Activated T-cell treated with anti-CD3 and anti-CD28 coated beads, Interleukin-2, amount 50 U/mL, for 72 hours (primary cell): ENCODE measurements around the gene PPID. TPM values are rescaled to one million over a fixed set of nuclear protein-coding genes. Genes with fewer than 3 reads are reported as not detected.
"Not testable (repeated sequence)": the region's sequence is repeated elsewhere in the genome, so short reads cannot be mapped to it uniquely, and the experiment has no call there.

Experiments
- ATAC-seq, 2 donors: fragments of 150-1000 bp; cut with Tn5 transposase; replicated peaks in 1 of 2; 2 replicates each; pipeline ENCODE4 v1.10.0; 2021; ENCODE audit warnings: moderate library complexity in 2 of 2, mild to moderate bottlenecking in 1 of 2
- DNase-seq, 2 donors: peaks; one replicate each; pipeline ENCODE4 v3.0.0; 2021 to 2022; ENCODE audit warnings: mixed read lengths in 1 of 2
- H3K27ac Mint-ChIP-seq: one replicate; pipeline ENCODE4 v1.8.0; 2022; ENCODE audit warnings: mild to moderate bottlenecking, moderate library complexity, mixed read lengths
- H3K27me3 Mint-ChIP-seq: one replicate; pipeline ENCODE4 v1.8.0; 2022; ENCODE audit warnings: low read depth, mixed read lengths
- H3K36me3 Mint-ChIP-seq, 2 donors: one replicate each; pipeline ENCODE4 v1.8.0; 2022; ENCODE audit warnings: mixed read lengths in 2 of 2, mild to moderate bottlenecking in 1 of 2; ENCODE audit not compliant: insufficient read depth in 2 of 2
- H3K4me1 Mint-ChIP-seq: one replicate; pipeline ENCODE4 v1.8.0; 2022; ENCODE audit warnings: low read depth, mixed read lengths
- H3K4me3 Mint-ChIP-seq, 2 donors: one replicate each; pipeline ENCODE4 v1.8.0; 2022; ENCODE audit warnings: mild to moderate bottlenecking in 2 of 2, mixed read lengths in 2 of 2, moderate library complexity in 2 of 2
- H3K9me3 Mint-ChIP-seq, 2 donors: one replicate each; pipeline ENCODE4 v1.8.0; 2022; ENCODE audit warnings: mixed read lengths in 2 of 2
- total RNA-seq, 2 donors: library from RNA; stranded (reverse); gene quantifications; one replicate each; pipeline ENCODE4 v1.2.3, GENCODE V29; 2022

Gene PPID
- total RNA-seq, 2 donors from 2014 or later = 50.6 to 52.0 TPM

GRCh38 chr4:158671915-158672806, 51.0 kb downstream of the PPID start, which contains the start of gene ETFDH:
TSS of gene ETFDH (plus strand) at chr4:158672296. CDS start at chr4:158672457, 161 bp downstream.
- H3K4me1 Mint-ChIP-seq = peaks cover 26% of the 10 kb centered on the region
- peak within 1 kb of the TSS; percentile 95 for H3K27ac Mint-ChIP-seq
- DNase-seq (peak; percentile 96 to 98), ATAC-seq (peak; percentile 86 to 88)
- H3K9me3 Mint-ChIP-seq = no peaks in the 10 kb centered on the region
- peaks cover 6 to 8% of the 10 kb centered on the region in 2 donors for H3K36me3 Mint-ChIP-seq
- no peaks in the 10 kb centered on the region for H3K27me3 Mint-ChIP-seq
- peak within 1 kb of the TSS; percentile 93 to 95 for H3K4me3 Mint-ChIP-seq

DNA sequence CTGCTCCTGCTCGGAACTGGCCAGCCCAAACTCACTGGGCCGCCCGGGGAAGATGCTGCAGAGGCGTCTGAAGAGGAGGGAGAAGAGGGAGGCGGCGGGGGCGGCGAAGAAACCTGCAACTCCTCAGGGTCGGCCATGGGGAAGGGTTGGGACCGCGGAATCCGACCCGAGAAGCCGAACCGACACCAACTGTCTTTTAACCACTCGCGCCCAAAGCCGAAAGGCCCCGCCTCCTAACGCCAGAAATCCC, 51.6 kb downstream of the PPID start, which contains the start of gene C4orf46:
Gene C4orf46, minus strand, starts transcription at position 223 of the 250 bp plus-strand sequence. Its CDS starts 86 bp downstream, at position 137.
- peaks cover 6 to 8% of the 10 kb centered on the region in 2 donors for H3K36me3 Mint-ChIP-seq
- peaks cover 26% of the 10 kb centered on the region for H3K4me1 Mint-ChIP-seq
- no peak for DNase-seq
- H3K4me3 Mint-ChIP-seq = peak within 1 kb of the TSS; percentile 93 to 95
- H3K9me3 Mint-ChIP-seq = no peaks in the 10 kb centered on the region
- H3K27ac Mint-ChIP-seq = peak within 1 kb of the TSS; percentile 95
- no peak for ATAC-seq
- no peaks in the 10 kb centered on the region for H3K27me3 Mint-ChIP-seq

DNA sequence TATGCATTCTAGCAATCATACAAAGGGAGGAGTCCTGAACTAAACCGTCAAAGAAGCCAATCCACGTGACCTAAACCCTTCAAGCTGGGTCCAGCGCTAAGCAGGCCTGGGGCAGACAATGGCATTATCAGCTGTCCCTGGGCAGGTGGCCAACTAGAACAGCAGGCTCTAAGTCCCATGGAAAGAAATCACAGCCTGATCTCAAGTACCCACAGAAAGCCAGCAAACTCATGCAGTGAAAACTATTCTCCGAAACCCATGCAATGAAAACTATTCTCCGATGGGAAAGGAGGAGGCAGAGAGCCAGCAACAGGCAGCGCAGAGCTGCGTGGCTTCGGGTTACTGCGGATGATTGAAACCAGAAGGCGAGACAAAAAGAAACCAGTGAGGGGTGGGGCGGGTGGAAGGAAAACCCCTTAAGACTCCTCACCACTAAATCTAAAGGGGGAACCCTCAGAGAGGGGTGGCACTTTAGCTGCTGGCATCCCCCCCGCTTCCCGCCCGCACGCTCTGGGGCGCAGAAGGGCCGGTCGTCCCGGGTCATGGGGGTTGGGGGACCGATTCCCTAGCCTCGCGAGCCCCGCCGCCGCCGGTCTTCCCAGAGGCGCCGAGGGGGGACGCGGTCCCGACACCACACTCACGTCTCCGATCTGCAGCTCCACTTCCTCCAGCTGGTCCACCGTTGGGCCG, 52.1 kb downstream of the PPID start:
- H3K27ac Mint-ChIP-seq = peak overlapping the region; percentile 93
- peaks cover 25% of the 10 kb centered on the region for H3K4me1 Mint-ChIP-seq
- ATAC-seq (peak; percentile 46), DNase-seq (peak; percentile 70 to 79)
- no peaks in the 10 kb centered on the region for H3K27me3 Mint-ChIP-seq
- no peaks in the 10 kb centered on the region for H3K9me3 Mint-ChIP-seq
- H3K4me3 Mint-ChIP-seq = peak overlapping the region; percentile 93 to 95
- H3K36me3 Mint-ChIP-seq = peaks cover 6 to 8% of the 10 kb centered on the region in 2 donors

GRCh38 chr4:158669310-158669709, 53.9 kb downstream of the PPID start:
- Mint-ChIP-seq H3K4me1 (peaks cover 21% of the 10 kb centered on the region), H3K27me3 (no peaks in the 10 kb centered on the region), H3K36me3 (peaks cover 7 to 8% of the 10 kb centered on the region in 2 donors), H3K9me3 (no peaks in the 10 kb centered on the region), H3K4me3 (peak overlapping the region; percentile 24 to 50), H3K27ac (no peak overlapping the region)
- DNase-seq = no peak
- ATAC-seq = no peak

DNA sequence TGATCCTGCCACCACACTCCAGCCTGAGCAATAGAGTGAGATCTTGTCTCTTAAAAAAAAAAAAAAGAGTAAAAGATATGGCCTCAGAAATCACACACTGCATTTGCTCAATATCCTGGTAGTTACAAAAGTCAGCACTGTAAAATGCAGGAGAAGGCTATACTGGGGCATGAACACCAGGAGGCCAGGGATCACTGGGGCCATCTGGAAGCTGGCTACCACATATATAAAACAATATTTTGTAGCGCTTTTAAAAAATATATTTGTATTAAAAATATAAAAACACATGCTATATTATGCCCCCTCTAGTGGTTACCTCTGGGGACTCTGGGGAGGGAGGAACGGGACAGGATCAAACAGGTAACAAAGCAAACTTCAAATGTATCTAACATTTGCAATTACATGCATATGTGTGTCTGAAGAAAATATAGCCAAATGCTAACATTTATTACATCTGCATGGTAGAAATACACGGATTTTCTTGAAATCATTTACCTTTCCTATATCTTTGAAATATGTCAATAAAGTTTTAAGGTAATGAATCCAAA, 55.5 kb downstream of the PPID start:
- peaks cover 27% of the 10 kb centered on the region for H3K4me1 Mint-ChIP-seq
- no peak overlapping the region for H3K27ac Mint-ChIP-seq
- H3K36me3 Mint-ChIP-seq = peaks cover 7 to 8% of the 10 kb centered on the region in 2 donors
- ATAC-seq (no peak), DNase-seq (peak in 1 of 2 donors; percentile 33)
- H3K9me3 Mint-ChIP-seq = no peaks in the 10 kb centered on the region
- no peaks in the 10 kb centered on the region for H3K27me3 Mint-ChIP-seq
- no peak overlapping the region for H3K4me3 Mint-ChIP-seq

GRCh38 chr4:158666892-158667291, 56.3 kb downstream of the PPID start:
- Mint-ChIP-seq H3K4me1 (peaks cover 27% of the 10 kb centered on the region), H3K4me3 (no peak overlapping the region)

DNA sequence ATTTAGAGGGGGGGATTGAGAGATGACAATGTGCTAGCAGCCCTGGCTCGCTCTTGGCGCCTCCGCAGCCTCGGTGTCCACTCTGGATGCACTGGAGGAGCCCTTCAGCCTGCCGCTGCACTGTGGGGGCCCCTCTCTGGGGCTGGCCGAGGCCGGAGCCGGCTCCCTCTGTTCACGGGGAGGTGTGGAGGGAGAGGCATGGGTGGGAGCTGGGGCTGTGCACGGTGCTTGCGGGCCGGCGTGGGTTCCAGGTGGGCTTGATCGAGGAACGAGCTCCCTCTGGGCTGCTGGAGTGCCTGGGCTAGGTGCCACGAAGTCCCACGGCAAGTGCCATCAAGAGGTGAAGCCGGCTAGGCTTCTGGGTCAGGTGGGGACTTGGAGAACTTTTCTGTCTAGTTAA, 58.4 kb downstream of the PPID start:
- DNase-seq (no peak), ATAC-seq (no peak)
- Mint-ChIP-seq H3K4me3 (no peak overlapping the region), H3K27me3 (no peaks in the 10 kb centered on the region), H3K9me3 (no peaks in the 10 kb centered on the region), H3K4me1 (peaks cover 16% of the 10 kb centered on the region), H3K36me3 (peaks cover 0 to 7% of the 10 kb centered on the region in 2 donors), H3K27ac (no peak overlapping the region)

More at GRCh38 chr4:158666892-158667291, 56.3 kb downstream of the PPID start:
- Mint-ChIP-seq H3K27ac (no peak overlapping the region), H3K36me3 (peaks cover 7% of the 10 kb centered on the region in 2 donors), H3K9me3 (no peaks in the 10 kb centered on the region), H3K27me3 (no peaks in the 10 kb centered on the region)
- no peak for ATAC-seq
- DNase-seq = no peak

DNA sequence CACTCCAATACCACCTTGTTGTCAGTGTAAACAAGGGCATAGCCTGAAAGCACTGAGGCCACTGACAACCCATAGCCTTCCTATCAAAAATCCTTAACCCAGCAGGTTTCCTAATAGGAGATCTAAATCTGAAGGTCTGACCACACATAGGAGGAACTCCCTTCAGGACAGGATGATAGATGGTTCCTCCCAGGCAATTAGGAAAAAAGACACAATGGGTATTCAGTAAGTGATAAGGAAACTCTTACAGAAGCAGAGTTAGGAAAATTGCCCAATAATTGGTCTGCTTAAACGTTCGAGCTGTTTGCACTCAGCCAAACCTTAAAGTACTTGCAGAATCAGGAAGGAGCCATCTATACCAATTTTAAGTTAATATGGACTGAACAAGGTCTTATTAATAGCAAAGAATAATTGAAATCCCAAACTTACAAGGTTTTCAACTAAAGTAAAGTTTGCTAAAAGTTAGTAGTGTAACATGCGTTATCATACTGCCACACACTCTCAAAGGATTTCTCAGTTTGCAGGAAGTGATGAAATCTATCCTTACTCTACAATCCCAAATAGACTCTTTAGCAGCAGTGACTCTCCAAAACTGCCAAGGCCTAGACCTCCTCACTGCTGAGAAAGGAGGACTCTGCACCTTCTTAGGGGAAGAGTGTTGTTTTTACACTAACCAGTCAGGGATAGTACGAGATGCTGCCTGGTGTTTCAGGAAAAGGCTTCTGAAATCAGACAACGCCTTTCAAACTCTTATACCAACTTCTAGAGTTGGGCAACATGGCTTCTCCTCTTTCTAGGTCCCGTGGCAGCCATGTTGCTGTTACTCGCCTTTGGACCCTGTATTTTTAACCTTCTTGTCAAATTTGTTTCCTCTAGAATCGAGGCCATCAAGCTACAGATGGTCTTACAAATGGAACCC, 59.2 kb downstream of the PPID start:
- not testable (repeated sequence) for ATAC-seq, H3K27ac Mint-ChIP-seq, H3K9me3 Mint-ChIP-seq, H3K36me3 Mint-ChIP-seq, DNase-seq, H3K4me3 Mint-ChIP-seq, H3K27me3 Mint-ChIP-seq
- peaks cover 11% of the 10 kb centered on the region for H3K4me1 Mint-ChIP-seq

GRCh38 chr4:158663255-158663654, 59.9 kb downstream of the PPID start:
- not testable (repeated sequence) for ATAC-seq, H3K27me3 Mint-ChIP-seq, H3K9me3 Mint-ChIP-seq, DNase-seq, H3K4me3 Mint-ChIP-seq, H3K27ac Mint-ChIP-seq, H3K36me3 Mint-ChIP-seq, H3K4me1 Mint-ChIP-seq

Other genes with a start within 250 kb of the PPID start
- not detected for gene RXFP1, start 201.5 kb downstream of the PPID start, total RNA-seq
- 10 to 100 TPM; 22.7 to 26.2 TPM for gene C4orf46, start 51.5 kb downstream of the PPID start, total RNA-seq
- gene ETFDH, start 51.1 kb downstream of the PPID start, total RNA-seq = 10 to 100 TPM; 30.2 to 38.0 TPM
- 10 to 100 TPM; 12.7 to 20.1 TPM for gene FNIP2, start 45.6 kb upstream of the PPID start, total RNA-seq